ENCODE measurements around the gene MYCN.

Gene MYCN

GRCh38 chr2:15971831-15972522, 31.6 kb downstream of the MYCN start:
- DNase-seq (ENCODE audit: low spot score), result no peak
- TF ChIP-seq, protein P1, sequence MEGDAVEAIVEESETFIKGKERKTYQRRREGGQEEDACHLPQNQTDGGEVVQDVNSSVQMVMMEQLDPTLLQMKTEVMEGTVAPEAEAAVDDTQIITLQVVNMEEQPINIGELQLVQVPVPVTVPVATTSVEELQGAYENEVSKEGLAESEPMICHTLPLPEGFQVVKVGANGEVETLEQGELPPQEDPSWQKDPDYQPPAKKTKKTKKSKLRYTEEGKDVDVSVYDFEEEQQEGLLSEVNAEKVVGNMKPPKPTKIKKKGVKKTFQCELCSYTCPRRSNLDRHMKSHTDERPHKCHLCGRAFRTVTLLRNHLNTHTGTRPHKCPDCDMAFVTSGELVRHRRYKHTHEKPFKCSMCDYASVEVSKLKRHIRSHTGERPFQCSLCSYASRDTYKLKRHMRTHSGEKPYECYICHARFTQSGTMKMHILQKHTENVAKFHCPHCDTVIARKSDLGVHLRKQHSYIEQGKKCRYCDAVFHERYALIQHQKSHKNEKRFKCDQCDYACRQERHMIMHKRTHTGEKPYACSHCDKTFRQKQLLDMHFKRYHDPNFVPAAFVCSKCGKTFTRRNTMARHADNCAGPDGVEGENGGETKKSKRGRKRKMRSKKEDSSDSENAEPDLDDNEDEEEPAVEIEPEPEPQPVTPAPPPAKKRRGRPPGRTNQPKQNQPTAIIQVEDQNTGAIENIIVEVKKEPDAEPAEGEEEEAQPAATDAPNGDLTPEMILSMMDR (IDR thresholded peaks at IDR 0.05; ENCODE audit: borderline replicate concordance, control extremely low read depth, extremely low read depth, insufficient read depth, missing control alignments), result no peak
- in situ Hi-C loops (cut with MboI; ENCODE audit: low sequenced_read_pairs, unreplicated experiment), result no loop called here

DNA sequence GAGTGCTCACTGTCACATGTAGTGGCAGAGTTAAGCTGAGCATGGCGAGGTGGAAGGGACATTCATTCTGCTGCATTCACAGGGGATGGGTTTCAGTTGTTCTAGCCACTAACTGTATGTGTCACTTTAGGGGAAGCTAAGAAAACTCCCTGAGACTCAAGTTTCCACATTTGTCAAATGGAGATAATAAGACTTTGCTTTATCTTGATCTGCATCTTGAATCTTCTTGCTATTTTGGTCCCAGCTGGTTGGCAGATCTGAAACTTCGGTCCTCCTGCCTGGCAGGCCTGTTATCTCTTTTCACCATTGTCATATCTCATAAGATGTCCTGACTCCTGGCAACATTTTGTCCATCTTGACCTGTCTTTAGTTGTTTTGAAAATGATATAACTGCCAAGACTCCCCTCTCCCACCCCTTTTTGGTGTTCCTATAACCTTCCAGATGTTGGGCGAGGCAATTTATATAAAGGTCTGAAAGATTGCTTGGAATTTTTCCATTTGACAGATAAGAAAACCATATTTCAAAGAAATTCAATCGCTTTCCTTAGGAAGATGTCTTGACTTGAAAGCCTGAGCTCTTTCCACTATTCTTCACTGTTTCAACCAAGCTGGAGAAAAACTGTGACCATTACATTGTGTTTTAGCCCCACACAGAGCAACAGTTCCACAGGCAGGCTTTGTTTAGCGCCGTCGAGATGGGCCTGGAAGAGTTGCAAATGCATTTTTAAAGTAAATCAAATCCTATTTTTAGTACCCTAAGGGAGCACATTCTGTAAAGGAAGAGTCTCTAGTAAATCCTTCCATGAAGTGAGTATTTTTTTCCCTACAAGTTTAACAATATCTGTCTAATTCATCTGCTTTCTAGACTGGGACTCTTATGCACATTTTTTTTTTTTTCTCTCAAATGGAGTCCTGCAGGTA, 33.4 kb downstream of the MYCN start:
- TF ChIP-seq, protein P1 (IDR thresholded peaks at IDR 0.05; ENCODE audit: borderline replicate concordance, control extremely low read depth, extremely low read depth, insufficient read depth, missing control alignments), result no peak
- in situ Hi-C loops (cut with MboI; ENCODE audit: low sequenced_read_pairs, unreplicated experiment), result no loop called here
- DNase-seq (ENCODE audit: low spot score), result no peak

DNA sequence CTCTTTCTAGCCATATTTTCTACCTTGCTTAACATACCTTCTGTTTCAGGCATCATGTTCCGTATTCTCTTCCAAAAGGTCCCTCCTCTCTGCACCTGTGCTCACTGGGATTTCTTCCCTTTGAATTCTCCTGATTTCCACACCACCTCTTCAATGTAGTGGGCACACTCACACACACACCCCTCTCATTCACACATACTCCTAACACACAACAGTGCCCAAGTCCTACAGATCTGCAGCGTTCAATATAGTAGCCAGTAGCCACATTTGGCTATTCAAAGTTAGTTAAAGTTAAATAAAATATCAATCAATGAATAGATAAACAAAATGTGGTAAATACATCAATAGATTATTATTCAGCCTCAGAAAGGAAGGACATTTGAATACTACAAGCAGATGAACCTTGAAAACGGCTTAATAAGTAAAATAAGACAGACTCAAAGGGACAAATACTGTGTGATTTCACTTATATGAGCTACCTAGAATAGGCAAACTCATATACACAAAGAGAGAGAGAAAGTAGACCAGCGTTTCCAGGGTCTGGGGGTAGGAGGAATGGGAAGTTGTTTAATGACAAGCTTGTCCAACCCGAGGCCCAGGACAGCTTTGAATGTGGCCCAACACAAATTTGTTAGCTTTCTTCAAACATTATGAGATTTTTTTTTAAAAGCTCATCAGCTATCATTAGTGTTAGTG, 34.4 kb downstream of the MYCN start:
- no peak for DNase-seq (ENCODE audit: low spot score)
- TF ChIP-seq, protein P1 (IDR thresholded peaks at IDR 0.05; ENCODE audit: borderline replicate concordance, control extremely low read depth, extremely low read depth, insufficient read depth, missing control alignments), result no peak
- in situ Hi-C loops (cut with MboI; ENCODE audit: low sequenced_read_pairs, unreplicated experiment), result no loop called here

DNA sequence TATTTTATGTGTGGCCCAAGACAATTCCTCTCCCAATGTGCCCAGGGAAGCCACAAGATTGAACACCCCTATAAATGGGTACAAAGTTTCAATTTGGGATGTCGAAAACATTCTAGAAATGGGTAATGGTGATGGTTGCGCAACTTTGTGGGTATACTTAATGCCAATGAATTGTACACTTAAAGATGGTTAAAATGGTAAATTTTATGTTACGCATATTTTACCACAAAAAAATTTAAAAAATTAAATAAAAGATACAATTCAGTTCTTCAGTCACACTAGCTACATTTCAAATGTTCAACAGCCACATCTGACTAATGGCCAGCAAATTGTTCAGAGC, 34.9 kb downstream of the MYCN start:
- in situ Hi-C loops (cut with MboI; ENCODE audit: low sequenced_read_pairs, unreplicated experiment), result no loop called here
- DNase-seq (ENCODE audit: low spot score), result no peak
- TF ChIP-seq, protein P1 (IDR thresholded peaks at IDR 0.05; ENCODE audit: borderline replicate concordance, control extremely low read depth, extremely low read depth, insufficient read depth, missing control alignments), result no peak

- no peak for DNase-seq (ENCODE audit: low spot score)
- TF ChIP-seq, protein P1 (IDR thresholded peaks at IDR 0.05; ENCODE audit: borderline replicate concordance, control extremely low read depth, extremely low read depth, insufficient read depth, missing control alignments), result no peak
- in situ Hi-C loops (cut with MboI; ENCODE audit: low sequenced_read_pairs, unreplicated experiment), result no loop called here
Observed at GRCh38 chr2:15975676-15976075, 35.3 kb downstream of the MYCN start.

DNA sequence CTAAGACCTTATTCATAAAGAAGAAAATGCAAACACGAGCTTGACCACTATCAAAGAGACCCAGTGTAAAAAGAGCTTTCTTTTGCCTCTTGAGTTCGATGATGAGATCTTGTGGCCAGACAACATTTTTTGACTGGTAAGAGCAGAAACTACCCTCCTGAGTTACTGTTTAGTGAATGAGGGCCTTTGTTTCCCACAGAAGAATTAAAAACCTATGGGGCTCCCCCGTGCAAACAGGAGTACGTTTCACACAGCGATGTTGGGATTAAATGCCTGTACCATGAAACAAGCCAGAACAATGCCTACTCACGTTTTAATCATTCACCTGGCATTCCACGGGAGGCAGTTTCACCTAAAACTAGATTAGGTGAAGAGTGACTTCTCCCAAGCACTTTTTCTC, 36.0 kb downstream of the MYCN start:
- TF ChIP-seq, protein P1 (IDR thresholded peaks at IDR 0.05; ENCODE audit: borderline replicate concordance, control extremely low read depth, extremely low read depth, insufficient read depth, missing control alignments), result no peak
- in situ Hi-C loops (cut with MboI; ENCODE audit: low sequenced_read_pairs, unreplicated experiment), result no loop called here
- no peak for DNase-seq (ENCODE audit: low spot score)

Data from GM13976 (cell line).